ENCODE data around the gene DGKD.

GRCh38 chr2:233486357-233486756 is 132.1 kb downstream of the DGKD start:
- TF ChIP-seq CTCF (conservative IDR thresholded peaks at IDR 0.05; ENCODE audit: low read length) (no peak), EZH2phosphoT487 (IDR thresholded peaks at IDR 0.05; ENCODE audit: borderline replicate concordance) (no peak)

All from Loucy (cell line).